Activated T-cell treated with anti-CD3 and anti-CD28 coated beads, Interleukin-2, amount 50 U/mL, for 72 hours (primary cell): ENCODE measurements around the gene MYL5. TPM values are rescaled to one million over a fixed set of nuclear protein-coding genes. Genes with fewer than 3 reads are reported as not detected.
"Not testable (repeated sequence)": the region's sequence is repeated elsewhere in the genome, so short reads cannot be mapped to it uniquely, and the experiment has no call there.

Experiments used
- ATAC-seq, 2 donors: fragments of 150-1000 bp; cut with Tn5 transposase; replicated peaks in 1 of 2; 2 replicates each; pipeline ENCODE4 v1.10.0; 2021; ENCODE audit warnings: moderate library complexity in 2 of 2, mild to moderate bottlenecking in 1 of 2
- DNase-seq, 2 donors: peaks; one replicate each; pipeline ENCODE4 v3.0.0; 2021 to 2022; ENCODE audit warnings: mixed read lengths in 1 of 2
- H3K27ac Mint-ChIP-seq: one replicate; pipeline ENCODE4 v1.8.0; 2022; ENCODE audit warnings: mild to moderate bottlenecking, moderate library complexity, mixed read lengths
- H3K27me3 Mint-ChIP-seq: one replicate; pipeline ENCODE4 v1.8.0; 2022; ENCODE audit warnings: low read depth, mixed read lengths
- H3K36me3 Mint-ChIP-seq, 2 donors: one replicate each; pipeline ENCODE4 v1.8.0; 2022; ENCODE audit warnings: mixed read lengths in 2 of 2, mild to moderate bottlenecking in 1 of 2; ENCODE audit not compliant: insufficient read depth in 2 of 2
- H3K4me1 Mint-ChIP-seq: one replicate; pipeline ENCODE4 v1.8.0; 2022; ENCODE audit warnings: low read depth, mixed read lengths
- H3K4me3 Mint-ChIP-seq, 2 donors: one replicate each; pipeline ENCODE4 v1.8.0; 2022; ENCODE audit warnings: mild to moderate bottlenecking in 2 of 2, mixed read lengths in 2 of 2, moderate library complexity in 2 of 2
- H3K9me3 Mint-ChIP-seq, 2 donors: one replicate each; pipeline ENCODE4 v1.8.0; 2022; ENCODE audit warnings: mixed read lengths in 2 of 2
- total RNA-seq, 2 donors: library from RNA; stranded (reverse); gene quantifications; one replicate each; pipeline ENCODE4 v1.2.3, GENCODE V29; 2022

Gene MYL5
- total RNA-seq, 2 donors from 2014 or later = 21.3 TPM

DNA sequence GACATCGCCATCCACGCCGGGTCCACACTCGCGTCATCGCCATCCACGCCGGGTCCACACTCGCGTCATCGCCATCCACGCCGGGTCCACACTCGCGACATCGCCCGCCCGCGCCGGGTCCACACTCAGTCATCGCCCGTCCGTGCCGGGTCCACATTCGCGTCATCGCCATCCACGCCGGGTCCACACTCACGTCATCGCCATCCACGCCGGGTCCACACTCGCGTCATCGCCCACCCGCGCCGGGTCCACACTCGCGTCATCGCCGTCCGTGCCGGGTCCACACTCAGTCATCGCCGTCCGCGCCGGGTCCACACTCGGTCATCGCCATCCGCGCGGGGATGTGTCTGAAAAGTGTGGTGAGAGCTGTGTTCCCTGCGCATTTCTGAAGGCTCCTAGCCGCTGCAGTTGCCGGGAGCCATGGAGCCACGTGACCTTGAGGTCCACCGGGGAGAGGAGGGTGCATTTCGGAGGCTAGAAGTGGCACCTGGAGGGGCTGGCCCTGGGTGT, 48.6 kb downstream of the MYL5 start:
- H3K36me3 Mint-ChIP-seq = peaks cover 8 to 18% of the 10 kb centered on the region in 2 donors
- H3K4me3 Mint-ChIP-seq = no peak overlapping the region
- H3K27me3 Mint-ChIP-seq = no peaks in the 10 kb centered on the region
- DNase-seq (no peak), ATAC-seq (no peak)
- H3K4me1 Mint-ChIP-seq = peaks cover 12% of the 10 kb centered on the region
- peaks cover 0 to 2% of the 10 kb centered on the region in 2 donors for H3K9me3 Mint-ChIP-seq
- H3K27ac Mint-ChIP-seq = no peak overlapping the region

DNA sequence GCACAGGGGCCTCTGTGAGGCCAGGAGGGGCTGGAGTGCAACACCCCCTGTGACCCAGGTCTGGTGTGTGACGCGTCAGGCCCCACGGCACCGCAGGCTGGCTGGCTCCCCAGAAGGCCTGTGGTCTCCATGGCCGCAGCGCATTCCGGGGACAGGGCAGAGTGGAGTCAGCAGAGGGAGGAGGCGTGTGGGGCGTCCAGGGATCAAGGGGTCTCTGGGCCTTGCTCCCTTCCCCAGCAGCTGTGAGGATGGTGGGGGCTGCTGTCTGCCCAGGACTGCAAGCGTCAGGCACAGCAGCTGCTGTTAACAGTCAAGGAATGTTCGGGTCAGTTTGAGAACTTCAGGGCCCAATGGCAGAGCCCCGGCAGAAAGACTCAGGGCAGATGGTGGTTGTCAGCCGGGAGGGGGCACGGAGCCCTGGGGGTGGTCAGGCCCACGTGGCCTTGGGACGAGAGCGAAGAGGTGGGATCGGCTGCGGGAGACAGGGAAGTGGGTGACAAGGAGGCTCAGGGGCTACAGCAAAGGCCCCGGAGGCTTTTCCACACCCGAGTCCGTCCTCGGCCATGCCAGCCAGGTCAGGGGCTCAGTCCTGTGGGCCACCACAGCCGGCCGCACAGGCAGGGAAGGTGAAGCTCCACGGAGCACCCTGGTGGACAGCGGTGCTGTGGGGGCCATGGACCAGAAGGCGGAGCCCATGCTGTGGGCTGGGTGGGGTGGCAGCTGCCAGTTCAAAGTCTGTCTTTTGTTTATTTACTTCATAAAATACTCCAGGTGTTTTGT, 49.6 kb downstream of the MYL5 start:
- DNase-seq (no peak), ATAC-seq (no peak)
- H3K27ac Mint-ChIP-seq = no peak overlapping the region
- H3K4me1 Mint-ChIP-seq = peaks cover 13% of the 10 kb centered on the region
- H3K9me3 Mint-ChIP-seq = peaks cover 0 to 2% of the 10 kb centered on the region in 2 donors
- no peak overlapping the region for H3K4me3 Mint-ChIP-seq
- H3K36me3 Mint-ChIP-seq = peaks cover 8 to 18% of the 10 kb centered on the region in 2 donors
- H3K27me3 Mint-ChIP-seq = no peaks in the 10 kb centered on the region

DNA sequence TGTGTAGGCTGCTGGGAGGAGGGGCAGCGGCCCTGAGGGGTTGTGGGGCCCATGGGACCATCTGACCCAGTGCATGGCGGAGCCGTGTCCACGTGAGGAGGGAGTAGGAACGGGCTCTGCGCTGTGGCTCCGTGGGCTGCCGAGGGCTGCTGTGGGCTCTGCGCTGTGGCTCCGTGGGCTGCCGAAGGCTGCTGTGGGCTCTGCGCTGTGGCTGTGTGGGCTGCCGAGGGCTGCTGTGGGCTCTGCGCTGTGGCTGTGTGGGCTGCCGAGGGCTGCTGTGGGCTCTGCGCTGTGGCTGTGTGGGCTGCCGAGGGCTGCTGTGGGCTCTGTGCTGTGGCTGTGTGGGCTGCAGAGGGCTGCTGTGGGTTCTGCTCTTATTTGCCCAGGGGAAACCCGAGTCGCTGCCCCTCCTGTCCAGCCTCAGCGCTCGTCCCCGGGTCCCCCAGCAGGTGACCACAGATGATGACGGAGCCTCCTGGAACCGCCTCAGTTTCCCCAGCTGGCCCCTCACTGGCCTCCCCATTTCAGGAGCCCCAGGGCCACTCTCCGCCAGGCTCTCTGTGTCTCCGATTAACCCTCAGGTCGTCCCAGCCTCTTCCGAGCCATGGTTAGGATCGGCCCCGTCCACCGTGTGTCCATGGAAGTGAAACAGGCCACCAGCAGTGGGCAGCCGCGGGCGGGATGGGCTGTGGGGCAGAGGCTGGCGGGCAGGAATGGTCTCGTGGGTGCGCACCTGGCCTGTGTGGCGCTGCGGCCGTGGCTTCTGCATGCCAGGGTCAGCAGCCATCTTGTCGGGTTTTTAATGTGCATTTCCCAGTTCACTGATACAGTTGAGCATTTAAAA, 51.3 kb downstream of the MYL5 start:
- DNase-seq (no peak), ATAC-seq (no peak)
- peaks cover 0 to 2% of the 10 kb centered on the region in 2 donors for H3K9me3 Mint-ChIP-seq
- H3K27ac Mint-ChIP-seq = no peak overlapping the region
- no peak overlapping the region for H3K4me3 Mint-ChIP-seq
- H3K27me3 Mint-ChIP-seq = no peaks in the 10 kb centered on the region
- H3K36me3 Mint-ChIP-seq = peaks cover 8 to 15% of the 10 kb centered on the region in 2 donors
- peaks cover 13% of the 10 kb centered on the region for H3K4me1 Mint-ChIP-seq

DNA sequence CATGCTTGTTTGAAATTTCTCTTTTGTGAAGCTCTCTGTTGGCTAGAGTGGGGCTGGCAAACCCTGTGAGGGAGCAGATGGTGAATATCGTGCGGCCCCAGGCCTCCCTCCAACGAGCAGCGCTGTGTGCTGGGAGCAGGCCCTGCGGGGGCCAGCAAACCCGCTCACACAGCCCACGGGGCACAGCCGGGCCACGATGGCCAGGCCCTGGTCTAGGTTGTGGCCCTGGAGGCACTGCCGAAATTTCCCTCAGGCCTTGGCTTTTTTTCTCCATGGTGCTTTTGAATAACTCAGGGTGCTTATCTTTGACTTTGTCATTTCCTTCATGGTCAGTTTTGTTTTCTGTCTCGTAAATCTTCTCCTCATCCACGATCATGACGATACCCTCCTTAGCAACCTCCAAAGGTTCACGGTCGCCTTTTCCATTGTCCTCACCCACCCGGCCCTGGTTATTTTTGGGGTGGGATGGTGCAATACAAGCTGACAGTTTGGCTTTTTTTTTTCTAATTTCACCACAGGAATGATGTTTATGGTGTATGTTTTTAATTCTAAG, 52.0 kb downstream of the MYL5 start:
- no peak for DNase-seq
- peaks cover 11 to 15% of the 10 kb centered on the region in 2 donors for H3K36me3 Mint-ChIP-seq
- no peak overlapping the region for H3K27ac Mint-ChIP-seq
- peaks cover 13% of the 10 kb centered on the region for H3K4me1 Mint-ChIP-seq
- H3K9me3 Mint-ChIP-seq = peaks cover 0 to 2% of the 10 kb centered on the region in 2 donors
- no peak for ATAC-seq
- no peaks in the 10 kb centered on the region for H3K27me3 Mint-ChIP-seq
- no peak overlapping the region for H3K4me3 Mint-ChIP-seq

DNA sequence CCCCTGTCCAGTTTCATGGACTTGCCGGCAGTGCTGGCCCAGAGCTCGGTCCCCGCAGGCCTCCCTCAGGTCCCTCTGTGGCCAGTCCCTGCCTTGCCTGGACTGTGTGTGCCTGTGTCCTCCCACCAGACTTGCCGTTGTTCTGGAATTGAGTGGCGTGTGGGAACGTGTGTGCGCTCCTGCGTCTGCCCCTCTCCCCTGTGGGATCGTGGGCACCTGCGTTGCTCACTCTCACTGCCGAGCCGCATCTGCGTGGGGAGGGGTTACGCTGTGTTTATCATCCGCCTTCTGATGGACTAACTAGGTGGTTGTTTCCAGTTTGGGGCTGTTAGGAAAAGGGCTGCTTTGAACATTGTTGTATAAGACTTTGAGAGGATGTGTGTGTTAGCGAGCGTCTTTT, 52.5 kb downstream of the MYL5 start:
- Mint-ChIP-seq H3K4me1 (peaks cover 13% of the 10 kb centered on the region), H3K4me3 (no peak overlapping the region), H3K27ac (no peak overlapping the region), H3K9me3 (peaks cover 0 to 2% of the 10 kb centered on the region in 2 donors), H3K36me3 (peaks cover 10 to 13% of the 10 kb centered on the region in 2 donors), H3K27me3 (no peaks in the 10 kb centered on the region)
- DNase-seq (no peak), ATAC-seq (no peak)

DNA sequence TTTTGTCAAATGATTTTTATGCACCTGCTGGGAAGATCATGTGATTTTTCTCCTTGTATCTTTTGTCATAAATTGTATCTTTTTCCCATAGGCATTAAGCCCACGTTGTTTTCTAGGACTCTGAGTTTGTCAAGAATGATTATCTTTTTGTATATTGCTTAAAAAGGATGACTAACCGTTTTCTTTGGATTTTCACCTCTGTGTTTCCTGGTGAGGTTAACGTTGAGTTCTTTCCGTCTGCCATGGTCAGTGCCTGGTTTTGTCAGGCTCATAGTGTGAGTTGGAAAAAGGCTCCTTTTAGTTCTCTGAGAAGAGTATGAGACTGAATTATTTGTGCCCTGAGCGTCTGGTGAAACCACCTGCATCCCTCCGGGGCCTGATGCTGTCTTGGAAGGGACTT, 53.2 kb downstream of the MYL5 start:
- no peak overlapping the region for H3K4me3 Mint-ChIP-seq
- peaks cover 8 to 11% of the 10 kb centered on the region in 2 donors for H3K36me3 Mint-ChIP-seq
- DNase-seq (no peak), ATAC-seq (no peak)
- H3K4me1 Mint-ChIP-seq = peaks cover 13% of the 10 kb centered on the region
- H3K9me3 Mint-ChIP-seq = peaks cover 0 to 2% of the 10 kb centered on the region in 2 donors
- H3K27me3 Mint-ChIP-seq = no peaks in the 10 kb centered on the region
- peak overlapping the region; percentile 34 for H3K27ac Mint-ChIP-seq

DNA sequence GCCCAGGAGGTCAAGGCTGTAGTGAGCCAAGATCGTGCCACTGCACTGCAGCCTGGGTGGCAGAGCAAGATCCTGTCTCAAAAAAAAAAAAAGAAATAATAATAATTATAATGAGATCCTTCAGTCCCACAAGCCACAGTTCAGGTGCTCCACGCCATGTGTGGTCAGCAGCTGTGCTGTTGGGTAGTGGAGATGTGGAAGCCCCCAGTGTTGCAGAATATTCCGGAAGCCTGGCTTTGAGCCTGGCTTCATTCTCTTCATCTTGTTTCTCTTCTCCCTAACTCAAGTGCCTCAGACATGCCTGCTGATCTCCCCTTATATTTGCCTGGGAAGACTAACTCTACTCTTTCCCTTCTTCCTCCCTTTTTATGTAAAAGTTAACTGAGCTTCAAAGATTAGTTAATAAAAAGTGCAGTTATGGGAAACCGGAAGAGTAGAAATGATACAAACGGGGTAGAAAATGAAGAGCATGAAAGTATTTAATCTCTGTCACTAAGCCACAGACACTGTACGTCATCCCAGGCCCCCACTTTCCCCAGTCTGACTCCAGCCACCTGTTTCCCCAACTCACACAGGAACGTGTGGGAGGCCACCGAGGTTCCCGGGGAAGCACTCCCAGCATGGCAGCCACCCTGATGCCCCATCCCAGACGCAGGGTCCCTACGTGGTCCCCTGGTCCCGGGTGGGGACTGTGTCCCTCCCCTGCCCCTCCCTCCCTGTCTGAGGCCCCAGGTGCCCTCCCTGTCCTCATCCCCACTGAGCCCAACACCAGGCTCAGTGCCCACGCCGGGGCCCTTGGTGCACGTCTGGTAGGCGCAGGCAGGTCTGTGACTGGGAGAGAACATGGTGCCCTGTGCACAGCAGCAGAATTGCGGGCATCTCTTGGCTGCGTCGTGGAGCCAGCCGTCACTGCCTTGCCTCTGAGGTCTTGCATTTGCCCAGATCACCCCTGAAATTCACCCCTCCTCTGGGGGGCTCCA, 55.3 kb downstream of the MYL5 start:
- Mint-ChIP-seq H3K27ac (no peak overlapping the region), H3K4me3 (no peak overlapping the region)

DNA sequence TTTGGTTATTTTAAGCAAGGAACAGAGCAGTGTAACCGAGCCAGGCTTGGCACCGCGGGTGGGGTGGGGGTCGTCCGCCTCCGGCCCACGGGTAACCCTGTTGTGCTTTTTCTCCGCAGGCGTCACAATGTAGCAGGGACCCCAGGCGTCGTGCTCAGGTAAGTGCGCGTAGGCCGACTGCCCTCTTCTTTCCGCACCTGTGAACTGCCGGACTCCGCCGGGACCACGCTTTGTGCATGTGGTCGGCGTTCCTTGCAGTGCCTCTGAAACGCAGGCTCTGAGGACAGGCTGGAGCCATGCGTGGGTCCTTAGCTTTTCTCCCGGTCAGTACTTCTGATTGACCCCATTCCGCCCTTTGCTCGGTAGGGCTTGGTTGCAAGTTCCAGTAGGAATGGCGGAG, 56.2 kb downstream of the MYL5 start:
- peaks cover 3% of the 10 kb centered on the region in 2 donors for H3K36me3 Mint-ChIP-seq
- peaks cover 13% of the 10 kb centered on the region for H3K4me1 Mint-ChIP-seq
- H3K27me3 Mint-ChIP-seq = no peaks in the 10 kb centered on the region
- no peak overlapping the region for H3K27ac Mint-ChIP-seq
- DNase-seq = no peak
- H3K4me3 Mint-ChIP-seq = no peak overlapping the region
- no peak for ATAC-seq
- no peaks in the 10 kb centered on the region for H3K9me3 Mint-ChIP-seq

More for the DNA sequence above, 55.3 kb downstream of the MYL5 start:
- Mint-ChIP-seq H3K27me3 (no peaks in the 10 kb centered on the region), H3K4me1 (peaks cover 13% of the 10 kb centered on the region), H3K36me3 (peaks cover 3 to 5% of the 10 kb centered on the region in 2 donors), H3K9me3 (no peaks in the 10 kb centered on the region)
- ATAC-seq (no peak), DNase-seq (no peak)

DNA sequence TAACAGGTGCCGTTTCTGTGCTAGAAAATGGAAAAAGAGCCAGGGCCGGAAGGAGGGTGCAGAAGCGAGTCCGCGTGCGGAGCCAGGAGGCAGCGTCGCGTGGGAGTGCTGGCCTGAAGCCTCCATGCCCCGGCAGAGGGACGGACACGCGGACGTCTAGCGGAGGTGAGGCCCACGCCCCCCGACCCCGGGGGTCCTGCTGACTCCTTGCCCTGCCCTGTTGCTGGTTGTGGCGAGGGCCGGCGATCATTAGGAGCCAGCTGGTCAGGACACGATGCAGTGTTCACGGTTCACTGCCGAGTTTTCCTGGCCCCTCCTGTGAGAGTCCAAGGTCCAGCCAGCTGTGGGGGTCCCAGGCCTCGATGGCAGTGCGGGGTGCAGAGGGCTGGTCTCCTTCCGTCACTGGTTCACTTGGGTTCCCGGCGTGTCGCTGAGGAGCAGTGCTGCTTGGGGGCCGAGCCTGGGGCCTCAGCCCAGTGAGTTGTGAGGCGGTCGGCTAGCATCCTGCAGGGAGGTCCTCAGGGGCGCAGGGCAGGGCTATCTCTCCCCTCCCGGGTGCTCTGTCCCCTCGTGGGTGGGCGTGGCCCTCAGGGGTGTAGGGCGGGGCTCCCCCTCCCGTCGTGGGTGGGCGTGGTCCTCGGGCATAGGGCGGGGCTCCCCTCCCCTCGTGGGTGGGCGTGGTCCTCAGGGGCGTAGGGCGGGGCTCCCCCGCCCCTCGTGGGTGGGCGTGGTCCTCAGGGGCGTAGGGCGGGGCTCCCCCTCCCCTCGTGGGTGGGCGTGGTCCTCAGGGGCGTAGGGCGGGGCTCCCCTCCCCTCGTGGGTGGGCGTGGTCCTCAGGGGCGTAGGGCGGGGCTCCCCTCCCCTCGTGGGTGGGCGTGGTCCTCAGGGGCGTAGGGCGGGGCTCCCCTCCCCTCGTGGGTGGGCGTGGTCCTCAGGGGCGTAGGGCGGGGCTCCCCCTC, 56.9 kb downstream of the MYL5 start:
- not testable (repeated sequence) for H3K27ac Mint-ChIP-seq

More for the DNA sequence above, 56.9 kb downstream of the MYL5 start:
- H3K27me3 Mint-ChIP-seq, ATAC-seq, H3K36me3 Mint-ChIP-seq, H3K9me3 Mint-ChIP-seq, H3K4me3 Mint-ChIP-seq, DNase-seq: not testable (repeated sequence)
- H3K4me1 Mint-ChIP-seq = peaks cover 13% of the 10 kb centered on the region
